ENCODE data around the gene FGG. TPM values are rescaled to one million over a fixed set of nuclear protein-coding genes. Genes with fewer than 3 reads are reported as not detected.

FGG gene
- total RNA-seq, 1 experiment from 2014 or later, result not detected

- Histone ChIP-seq H3K23ac (ENCODE audit: insufficient read length, low read depth, low read length) (no peak overlapping the region), H2BK5ac (ENCODE audit: insufficient read length, low read length) (no peak overlapping the region), H3K9me3 (ENCODE audit: control insufficient read depth, low read depth, low read length) (no peaks in the 10 kb centered on the region), H4K91ac (ENCODE audit: insufficient read length, low read depth, low read length) (no peak overlapping the region), H4K20me1 (ENCODE audit: control insufficient read depth, insufficient read depth, insufficient read length) (no peaks in the 10 kb centered on the region), H3K79me1 (ENCODE audit: insufficient read depth, low read depth, low read length, poor library complexity, severe bottlenecking) (no peaks in the 10 kb centered on the region), H3K14ac (ENCODE audit: insufficient read depth, low read length) (no peak overlapping the region), H3K79me2 (ENCODE audit: insufficient read depth, low read length) (no peaks in the 10 kb centered on the region), H4K5ac (ENCODE audit: insufficient read length, low read depth, low read length) (no peak overlapping the region), H3K4me1 (ENCODE audit: insufficient read depth, low read length) (no peaks in the 10 kb centered on the region), H3K27me3 (ENCODE audit: insufficient read depth, low read length) (no peaks in the 10 kb centered on the region), H4K8ac (replicated peaks; ENCODE audit: insufficient read length, low read depth, low read length) (no peak overlapping the region), H3K18ac (ENCODE audit: insufficient read length, low read depth, low read length) (no peak overlapping the region), H2AFZ (ENCODE audit: low read length) (no peak overlapping the region), H3T11ph (ENCODE audit: low read length) (no peak overlapping the region), H3K9ac (ENCODE audit: extremely low read depth, insufficient read length, low read length) (no peak overlapping the region), H2AK5ac (ENCODE audit: insufficient read length, low read length) (no peak overlapping the region), H3K4ac (ENCODE audit: low read depth, low read length) (no peak overlapping the region), H2BK15ac (ENCODE audit: low read depth, low read length) (no peak overlapping the region), H3K23me2 (ENCODE audit: insufficient read length, low read depth, low read length, poor library complexity, severe bottlenecking) (no peaks in the 10 kb centered on the region), H3K56ac (ENCODE audit: insufficient read length, low read depth, low read length) (no peak overlapping the region), H2BK120ac (ENCODE audit: low read depth, low read length, poor library complexity, severe bottlenecking) (no peak overlapping the region), H2BK20ac (ENCODE audit: low read depth, low read length, poor library complexity, severe bottlenecking) (no peak overlapping the region), H3K27ac (ENCODE audit: insufficient read length, low read depth, low read length) (no peak overlapping the region), H3K4me2 (ENCODE audit: insufficient read depth, insufficient read length, low read length) (no peak overlapping the region), H2BK12ac (ENCODE audit: insufficient read length, low read depth, low read length) (no peak overlapping the region)
- H3K27ac Mint-ChIP-seq, result no peak overlapping the region
- no peaks in the 10 kb centered on the region for H3K27me3 Mint-ChIP-seq (ENCODE audit: low read depth)
- no peak for TF ChIP-seq CTCF (conservative IDR thresholded peaks at IDR 0.05)
- H3K4me3 Mint-ChIP-seq, result no peak overlapping the region
- H3K9me3 Mint-ChIP-seq, result no peaks in the 10 kb centered on the region
- no peaks in the 10 kb centered on the region for H3K36me3 Mint-ChIP-seq (ENCODE audit: insufficient read depth in 1 of 3, low read depth in 3 of 3)
- WGBS (ENCODE audit: extremely low coverage, insufficient read length, low lambda C conversion rate), result no CpG with 5 or more reads among the region's 4 CpGs
- peaks cover 3% of the 10 kb centered on the region in 2 experiments; a peak in 2 of 4 replicates for H3K4me1 Mint-ChIP-seq
- DNase-seq, result no peak
These were observed 2.9 kb downstream of the FGG start for GRCh38 chr4:154609532-154609931.

All from H9 (cell line).